ENCODE data around the gene GCNT2. TPM values are rescaled to one million over a fixed set of nuclear protein-coding genes. Genes with fewer than 3 reads are reported as not detected.
A peak's percentile ranks its signal among the peaks of the same experiment; 100 is the strongest.

Gene GCNT2
- total RNA-seq, 1 donor from 2014 or later = 21.2 TPM

DNA sequence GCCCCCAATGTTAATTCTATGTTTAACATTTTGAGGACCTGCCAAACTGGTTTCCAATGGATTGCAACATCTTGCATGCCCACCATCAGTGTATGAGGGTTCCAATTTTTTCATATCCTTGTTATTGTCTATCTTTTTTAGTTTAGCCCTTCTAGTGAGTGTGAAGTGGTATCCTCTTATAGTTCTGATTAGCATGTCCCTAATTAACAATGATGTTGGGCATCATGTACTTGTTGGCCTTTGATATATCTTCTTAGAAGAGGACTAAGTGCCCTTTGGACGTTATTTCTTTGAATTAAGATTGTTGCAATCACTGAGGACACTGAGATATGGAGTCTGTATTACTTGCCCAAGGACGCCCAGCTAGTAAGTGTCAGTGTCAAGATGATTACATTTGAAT is 22.3 kb downstream of the GCNT2 start:
- H3K4me3 Mint-ChIP-seq = no peak overlapping the region
- TF ChIP-seq, protein P1, sequence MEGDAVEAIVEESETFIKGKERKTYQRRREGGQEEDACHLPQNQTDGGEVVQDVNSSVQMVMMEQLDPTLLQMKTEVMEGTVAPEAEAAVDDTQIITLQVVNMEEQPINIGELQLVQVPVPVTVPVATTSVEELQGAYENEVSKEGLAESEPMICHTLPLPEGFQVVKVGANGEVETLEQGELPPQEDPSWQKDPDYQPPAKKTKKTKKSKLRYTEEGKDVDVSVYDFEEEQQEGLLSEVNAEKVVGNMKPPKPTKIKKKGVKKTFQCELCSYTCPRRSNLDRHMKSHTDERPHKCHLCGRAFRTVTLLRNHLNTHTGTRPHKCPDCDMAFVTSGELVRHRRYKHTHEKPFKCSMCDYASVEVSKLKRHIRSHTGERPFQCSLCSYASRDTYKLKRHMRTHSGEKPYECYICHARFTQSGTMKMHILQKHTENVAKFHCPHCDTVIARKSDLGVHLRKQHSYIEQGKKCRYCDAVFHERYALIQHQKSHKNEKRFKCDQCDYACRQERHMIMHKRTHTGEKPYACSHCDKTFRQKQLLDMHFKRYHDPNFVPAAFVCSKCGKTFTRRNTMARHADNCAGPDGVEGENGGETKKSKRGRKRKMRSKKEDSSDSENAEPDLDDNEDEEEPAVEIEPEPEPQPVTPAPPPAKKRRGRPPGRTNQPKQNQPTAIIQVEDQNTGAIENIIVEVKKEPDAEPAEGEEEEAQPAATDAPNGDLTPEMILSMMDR (conservative IDR thresholded peaks at IDR 0.05) = no peak
- H3K9me3 Mint-ChIP-seq = peaks cover 4% of the 10 kb centered on the region
- H3K4me1 Mint-ChIP-seq (ENCODE audit: unreplicated experiment) = peaks cover 3% of the 10 kb centered on the region
- no peaks in the 10 kb centered on the region for H3K36me3 Mint-ChIP-seq
- H3K27ac Mint-ChIP-seq = no peak overlapping the region
- H3K27me3 Mint-ChIP-seq = no peaks in the 10 kb centered on the region
- no peak for DNase-seq (ENCODE audit: extremely low spot score, unreplicated experiment)

DNA sequence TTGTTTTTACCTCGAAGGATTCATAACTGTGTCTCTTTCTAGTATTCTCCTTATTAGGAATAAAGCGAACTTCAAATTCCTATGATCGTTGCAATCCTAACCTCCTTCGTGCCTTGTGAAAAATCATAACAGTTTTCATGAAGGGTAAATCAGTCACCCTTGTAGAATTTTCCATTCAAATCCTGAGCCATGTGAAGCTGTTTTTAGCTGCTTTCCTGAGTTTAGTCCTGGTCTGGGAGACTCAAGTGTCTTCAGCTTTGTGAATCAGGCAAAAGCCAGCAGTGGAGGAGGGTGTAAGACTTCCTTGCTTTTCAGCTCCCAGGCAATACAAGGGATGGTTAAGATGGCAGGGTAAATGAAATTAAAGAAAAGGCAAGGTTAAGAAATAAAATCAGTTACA is 24.3 kb downstream of the GCNT2 start:
- TF ChIP-seq, protein P1 (conservative IDR thresholded peaks at IDR 0.05) = no peak
- Mint-ChIP-seq H3K27me3 (no peaks in the 10 kb centered on the region), H3K4me1 (ENCODE audit: unreplicated experiment) (peaks cover 3% of the 10 kb centered on the region), H3K27ac (no peak overlapping the region), H3K36me3 (no peaks in the 10 kb centered on the region), H3K4me3 (no peak overlapping the region), H3K9me3 (peaks cover 4% of the 10 kb centered on the region)
- no peak for DNase-seq (ENCODE audit: extremely low spot score, unreplicated experiment)

- no peak for DNase-seq (ENCODE audit: extremely low spot score, unreplicated experiment)
- Mint-ChIP-seq H3K4me1 (ENCODE audit: unreplicated experiment) (peaks cover 3% of the 10 kb centered on the region), H3K27me3 (no peaks in the 10 kb centered on the region), H3K4me3 (no peak overlapping the region), H3K27ac (no peak overlapping the region), H3K36me3 (no peaks in the 10 kb centered on the region), H3K9me3 (no peaks in the 10 kb centered on the region)
- TF ChIP-seq, protein P1 (conservative IDR thresholded peaks at IDR 0.05) = no peak
Observed at GRCh38 chr6:10547809-10548208, 26.7 kb downstream of the GCNT2 start.

- DNase-seq (ENCODE audit: extremely low spot score, unreplicated experiment) = no peak
- Mint-ChIP-seq H3K27ac (no peak overlapping the region), H3K9me3 (no peaks in the 10 kb centered on the region), H3K4me3 (no peak overlapping the region), H3K4me1 (ENCODE audit: unreplicated experiment) (peaks cover 18% of the 10 kb centered on the region), H3K27me3 (peaks cover 2% of the 10 kb centered on the region), H3K36me3 (no peaks in the 10 kb centered on the region)
- TF ChIP-seq, protein P1 (conservative IDR thresholded peaks at IDR 0.05) = no peak
Observed at GRCh38 chr6:10550764-10551163, 29.6 kb downstream of the GCNT2 start.

GRCh38 chr6:10552270-10552810 is 31.2 kb downstream of the GCNT2 start:
- TF ChIP-seq, protein P1 (conservative IDR thresholded peaks at IDR 0.05) = no peak
- Mint-ChIP-seq H3K27me3 (peaks cover 4% of the 10 kb centered on the region), H3K4me1 (ENCODE audit: unreplicated experiment) (peaks cover 33% of the 10 kb centered on the region), H3K36me3 (no peaks in the 10 kb centered on the region), H3K4me3 (no peak overlapping the region), H3K27ac (no peak overlapping the region), H3K9me3 (no peaks in the 10 kb centered on the region)
- no peak for DNase-seq (ENCODE audit: extremely low spot score, unreplicated experiment)

DNA sequence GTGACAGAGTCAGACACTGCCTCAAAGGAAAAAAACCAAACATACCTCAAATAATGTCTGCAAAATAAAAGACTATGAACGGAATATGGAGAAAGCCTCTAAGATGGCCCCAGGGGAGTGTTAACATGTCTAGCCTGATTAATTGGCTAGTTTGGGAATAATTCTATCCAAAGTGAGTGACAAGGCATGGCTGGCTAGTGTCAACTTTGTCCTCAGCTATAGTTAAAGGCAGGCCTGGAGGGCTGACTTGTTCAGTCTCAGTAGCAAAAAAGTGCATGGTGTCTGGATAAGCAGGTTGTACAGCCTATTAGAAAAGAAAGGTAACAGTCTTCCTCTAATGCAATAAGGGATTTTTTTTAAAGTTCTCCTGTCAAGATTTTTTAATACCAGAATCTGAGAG is 32.7 kb downstream of the GCNT2 start:
- no peak for DNase-seq (ENCODE audit: extremely low spot score, unreplicated experiment)
- TF ChIP-seq, protein P1 (conservative IDR thresholded peaks at IDR 0.05) = no peak
- Mint-ChIP-seq H3K4me3 (peak overlapping the region; percentile 62), H3K9me3 (no peaks in the 10 kb centered on the region), H3K27me3 (peaks cover 4% of the 10 kb centered on the region), H3K27ac (no peak overlapping the region), H3K4me1 (ENCODE audit: unreplicated experiment) (peaks cover 33% of the 10 kb centered on the region), H3K36me3 (peaks cover 5% of the 10 kb centered on the region)

Data from type B pancreatic cell (in vitro differentiated cells).